ENCODE data around the gene SF1.

Gene SF1

DNA sequence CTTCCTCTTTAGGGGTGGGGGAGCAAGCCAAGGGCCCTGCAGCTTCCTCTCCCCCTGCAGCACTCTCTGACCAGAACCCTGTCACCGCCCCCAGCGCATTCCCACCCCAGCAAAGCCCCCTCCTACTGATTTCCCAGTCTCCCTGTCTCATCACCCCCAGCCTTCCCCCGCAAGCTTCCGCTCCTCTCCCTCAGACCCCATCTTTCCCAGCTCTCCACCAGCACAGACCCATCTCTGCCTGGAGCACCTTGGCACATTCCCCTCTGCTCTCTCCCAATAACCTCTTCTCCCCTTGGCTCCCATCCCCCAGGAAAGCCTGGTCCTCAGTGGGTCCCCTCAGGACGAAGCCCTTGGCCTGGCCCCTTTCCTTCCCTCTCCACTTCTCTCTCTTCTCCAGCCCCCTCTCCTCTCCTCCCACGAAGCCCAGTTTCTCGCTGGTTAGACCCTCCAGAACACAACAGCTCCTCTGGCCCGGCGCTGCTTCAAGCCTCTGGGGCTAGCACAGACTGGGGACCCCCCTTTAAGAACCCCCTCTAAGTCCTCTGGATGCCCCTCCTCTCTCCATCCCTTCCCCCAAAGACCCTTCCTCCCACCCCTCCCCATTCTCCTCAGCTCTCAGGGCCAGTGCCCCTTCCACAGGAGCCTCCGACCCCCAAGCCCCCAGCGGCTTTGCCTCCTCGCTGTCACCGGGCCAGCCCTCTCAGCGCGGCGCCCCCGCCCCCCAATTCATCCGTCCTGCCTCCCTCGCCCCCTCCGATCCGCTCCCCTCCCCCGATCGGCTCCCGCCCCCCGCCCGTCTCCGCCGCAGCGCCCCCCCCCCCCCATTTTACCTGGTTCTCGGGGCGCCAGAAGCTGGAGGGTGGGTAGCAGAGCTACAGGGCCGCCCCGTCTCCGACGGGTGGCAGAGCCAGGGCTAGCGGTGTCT, 55.9 kb downstream of the SF1 start:
- no peak for DNase-seq

DNA sequence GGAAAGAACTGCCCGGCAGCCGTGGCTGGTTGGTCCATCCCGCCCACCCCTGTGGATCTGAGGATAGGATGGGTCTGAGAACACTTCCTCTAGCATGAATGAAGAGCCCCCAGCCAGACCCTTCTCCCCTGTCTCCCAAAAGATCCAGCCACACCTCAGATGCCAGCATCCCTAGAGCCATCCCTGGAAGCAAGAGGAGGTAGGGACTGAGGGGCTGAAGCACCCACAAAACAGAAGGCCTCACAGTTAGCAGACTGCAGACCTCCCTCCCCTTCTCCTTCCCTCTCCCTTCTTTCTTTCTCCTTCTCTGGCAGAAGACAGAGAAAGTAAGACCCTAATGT, 57.0 kb downstream of the SF1 start:
- no peak for DNase-seq

DNA sequence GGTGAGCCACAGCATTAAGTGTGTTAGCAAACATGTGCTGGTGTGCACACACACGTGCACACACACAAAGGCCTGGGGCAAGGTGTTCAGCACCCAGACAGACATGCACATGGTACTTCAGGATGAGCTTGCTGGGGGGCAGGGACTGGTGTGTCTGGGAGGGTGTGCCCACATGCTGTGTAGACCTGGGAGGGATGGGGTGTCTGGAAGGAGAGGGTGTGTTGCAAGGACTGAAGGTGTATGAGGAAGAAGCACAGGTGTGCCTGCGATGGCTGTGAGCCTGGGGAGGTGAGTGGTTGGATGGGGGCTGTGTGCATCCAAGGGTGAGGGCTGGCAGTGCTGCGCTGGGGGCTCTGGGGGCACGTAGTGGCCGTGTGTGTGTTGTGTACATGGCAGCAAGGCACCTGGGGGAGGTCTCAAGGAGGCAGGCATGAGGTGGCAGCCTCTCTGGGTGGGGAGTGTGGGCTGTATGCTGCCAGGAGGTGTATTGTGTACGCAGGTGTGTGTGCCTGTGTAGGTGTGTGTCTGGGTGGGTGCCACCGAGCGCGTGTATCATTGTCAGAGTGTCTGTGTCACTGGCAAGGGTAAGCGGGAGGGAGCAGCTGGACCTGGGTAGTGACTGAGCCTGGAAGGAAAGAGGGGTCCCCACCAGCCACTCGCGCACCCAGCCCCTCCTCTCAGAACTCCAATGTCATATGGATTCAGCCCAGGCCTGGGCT, 57.5 kb downstream of the SF1 start:
- DNase-seq = no peak

DNA sequence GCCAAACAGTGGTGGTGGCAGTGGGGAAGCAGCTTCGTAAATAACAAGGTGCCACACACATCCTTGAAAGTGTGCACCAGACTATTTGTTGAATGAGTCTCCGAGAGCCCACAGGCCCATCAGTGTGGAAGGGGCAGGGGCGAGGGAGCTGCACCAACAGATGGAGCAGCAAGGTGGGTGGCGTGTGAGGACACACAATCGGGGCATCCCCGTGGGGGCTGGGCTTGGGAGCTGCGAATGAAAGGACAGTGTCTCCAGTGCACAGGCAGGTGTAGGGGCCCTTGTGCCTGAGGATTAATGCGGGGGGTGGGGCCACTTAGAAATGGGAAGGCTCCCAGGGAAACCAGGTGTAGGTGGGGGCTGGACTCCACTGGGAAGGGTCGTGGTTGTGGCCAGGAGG, 58.2 kb downstream of the SF1 start:
- DNase-seq = no peak

DNA sequence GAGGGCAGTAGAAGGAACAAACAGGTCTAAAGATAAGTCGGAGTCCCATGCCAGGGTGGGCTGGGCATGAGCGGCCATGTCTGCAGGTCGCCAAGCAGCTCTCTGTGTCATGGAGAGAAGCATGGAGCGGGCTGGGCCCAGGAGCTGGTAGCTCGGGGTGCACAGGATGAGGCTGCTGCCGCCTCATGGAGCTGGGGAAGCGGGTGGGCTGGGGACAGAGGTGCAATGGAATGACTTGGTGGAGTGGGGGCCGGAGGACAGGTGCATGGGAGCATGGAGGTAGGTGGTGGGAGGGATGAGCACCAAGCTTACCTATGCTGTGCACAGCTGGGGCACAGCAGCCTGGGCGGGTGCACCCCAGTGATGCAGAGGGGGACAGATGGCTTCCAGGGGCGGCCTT, 58.9 kb downstream of the SF1 start:
- no peak for DNase-seq

DNA sequence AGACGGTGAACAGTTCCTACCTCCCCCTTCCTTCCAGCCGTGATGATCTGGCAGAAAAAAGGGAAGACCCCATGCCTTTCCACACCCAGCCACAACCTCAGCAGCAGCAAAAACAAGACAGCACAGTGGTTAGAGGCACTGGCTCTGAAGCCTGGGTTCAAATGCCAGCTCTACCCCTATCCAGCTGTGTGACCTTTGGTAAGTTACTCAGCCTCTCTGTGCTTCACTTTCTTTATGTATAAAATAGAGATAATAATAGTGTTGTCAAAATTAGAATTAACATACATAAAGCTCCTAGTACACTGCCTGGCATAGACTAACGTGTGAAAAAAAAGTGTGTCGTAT, 59.6 kb downstream of the SF1 start:
- no peak for DNase-seq

DNA sequence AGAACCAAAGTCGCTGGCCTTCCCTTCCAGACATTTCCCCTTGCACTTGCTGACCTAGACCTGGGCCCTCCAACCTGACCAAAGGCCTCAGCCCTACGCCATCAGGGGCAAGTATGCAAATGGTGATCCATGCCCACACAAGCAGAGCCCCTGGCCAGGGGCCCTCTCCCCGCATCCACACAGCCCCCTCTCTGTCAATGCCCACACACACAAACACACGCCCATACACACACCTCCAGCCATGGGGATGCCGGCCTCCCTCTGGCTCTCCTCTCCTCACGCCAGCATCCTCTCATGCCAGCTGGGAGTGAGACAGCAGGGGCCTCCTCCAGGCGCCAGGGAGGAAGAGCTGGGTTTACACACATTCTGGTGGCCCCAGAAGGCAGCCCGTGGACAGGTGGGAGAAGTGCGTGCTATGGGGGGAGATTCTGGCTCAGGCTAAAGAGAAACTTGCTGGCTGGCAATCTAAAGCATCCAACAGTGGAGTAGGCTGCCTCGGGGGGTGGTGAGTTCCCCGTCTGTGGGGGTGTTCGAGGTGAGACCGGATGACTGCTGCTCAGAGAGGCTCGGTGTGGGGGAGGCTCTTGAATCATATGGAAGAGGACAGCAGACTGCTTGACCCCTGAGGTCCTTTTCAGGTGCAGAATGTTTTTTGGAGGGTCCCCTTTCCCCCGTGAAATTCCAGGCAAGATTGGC, 60.1 kb downstream of the SF1 start:
- DNase-seq = no peak

DNA sequence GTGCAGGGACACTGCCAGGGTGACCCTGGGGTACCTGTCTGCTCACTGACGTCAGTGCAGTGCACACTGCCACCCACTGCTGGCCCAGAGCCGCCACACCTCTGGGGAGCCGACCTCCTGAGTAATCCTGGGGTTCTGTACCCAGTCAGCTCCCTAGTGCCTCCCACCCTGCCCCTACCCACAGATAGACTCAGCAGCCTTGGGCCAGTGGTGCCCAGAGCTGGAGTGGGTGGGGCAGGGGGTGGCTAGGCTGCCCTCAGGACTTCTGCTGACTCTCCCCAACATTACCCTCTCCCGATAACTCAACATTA, 61.1 kb downstream of the SF1 start:
- no peak for DNase-seq

DNA sequence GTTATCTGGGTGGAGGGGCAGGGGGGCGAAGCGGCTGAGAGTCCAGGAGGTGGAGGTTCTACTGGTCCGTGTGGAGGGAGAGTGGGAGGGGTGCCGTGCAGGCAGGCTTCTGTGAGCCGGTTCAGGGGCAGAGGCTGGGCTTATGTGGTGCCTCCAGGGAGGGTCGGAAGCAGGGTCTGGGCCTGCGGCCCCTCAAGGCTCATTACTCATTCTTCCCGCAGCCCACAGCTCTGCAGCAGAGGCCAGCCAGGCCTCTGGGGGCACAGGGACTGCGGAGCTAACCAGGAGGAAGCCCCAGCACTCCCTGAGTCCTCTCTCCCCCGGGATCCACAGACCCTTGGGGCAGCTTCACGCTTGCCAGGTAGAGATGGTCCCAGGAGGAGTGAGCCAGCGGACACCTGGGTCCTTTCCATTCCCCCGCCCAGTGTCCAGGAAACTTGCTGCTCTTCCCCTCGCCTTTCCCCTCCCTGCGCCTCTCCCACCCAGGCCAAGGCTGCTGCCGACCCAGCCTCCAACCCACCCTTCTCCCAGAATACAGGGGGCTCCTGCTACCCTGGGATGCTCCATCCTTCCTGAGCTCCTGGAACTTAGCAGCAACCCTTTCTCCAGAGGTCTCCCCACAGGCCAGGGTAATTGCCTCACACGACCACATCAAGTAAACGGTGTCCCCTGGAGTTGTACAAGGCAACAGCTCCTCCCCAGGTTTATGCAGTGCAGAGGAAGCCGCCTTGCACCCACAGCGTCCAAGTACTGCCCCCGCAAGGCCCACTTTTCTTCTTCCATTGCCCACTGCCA, 61.7 kb downstream of the SF1 start:
- no peak for DNase-seq

DNA sequence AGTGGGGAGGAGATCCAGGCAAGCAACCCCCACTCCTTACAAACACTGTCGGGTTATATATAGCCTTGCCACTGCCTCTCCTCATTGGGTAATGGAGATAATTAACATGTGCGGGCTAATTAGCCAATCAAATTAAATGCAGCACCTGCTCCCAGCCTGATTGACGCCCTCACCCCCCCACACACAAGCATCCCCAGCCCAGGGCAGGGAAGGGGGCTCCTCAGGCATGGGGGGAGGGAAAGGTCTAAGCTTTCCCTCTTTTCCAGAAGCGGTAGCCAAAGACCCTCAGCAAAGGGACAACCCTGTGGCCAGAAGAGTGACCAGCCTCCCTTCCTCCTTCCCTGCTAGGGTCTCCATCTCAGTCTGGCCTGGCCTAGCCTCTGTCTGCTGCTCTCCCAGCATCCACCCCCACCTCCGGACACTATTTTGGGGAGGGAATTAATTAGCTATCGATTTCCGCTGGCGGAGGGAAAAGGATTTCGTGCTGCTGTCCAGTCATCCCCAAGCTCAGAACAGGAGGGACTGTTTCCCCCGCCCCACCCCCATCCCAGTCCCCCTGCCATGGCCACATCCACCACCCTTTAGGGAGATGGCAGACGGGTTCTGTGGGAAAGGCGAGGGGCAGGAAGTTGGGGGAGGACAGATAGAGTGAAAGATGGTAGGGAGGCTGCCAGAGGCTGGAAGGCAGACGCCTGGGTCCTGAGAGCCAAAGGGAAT, 62.4 kb downstream of the SF1 start:
- no peak for DNase-seq

DNA sequence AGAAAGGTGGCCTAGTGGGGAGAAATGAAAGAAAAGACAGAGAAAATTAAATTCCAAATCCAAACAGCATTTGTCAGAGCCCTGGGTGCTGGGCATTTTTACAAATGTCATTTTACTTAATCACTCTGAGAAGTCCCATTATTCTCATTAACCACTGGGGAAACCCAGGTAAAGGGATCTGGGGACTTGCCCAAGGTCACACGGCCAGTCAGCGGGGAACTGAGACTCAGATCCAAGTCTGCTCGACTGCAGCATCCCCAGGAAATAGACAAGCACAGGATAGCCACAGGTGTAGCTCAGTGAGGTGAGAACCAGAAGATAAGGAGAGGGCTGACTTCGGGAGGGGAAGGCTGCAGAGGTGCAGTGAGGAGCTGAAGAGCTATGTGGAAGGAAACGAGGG, 63.2 kb downstream of the SF1 start:
- DNase-seq = no peak

DNA sequence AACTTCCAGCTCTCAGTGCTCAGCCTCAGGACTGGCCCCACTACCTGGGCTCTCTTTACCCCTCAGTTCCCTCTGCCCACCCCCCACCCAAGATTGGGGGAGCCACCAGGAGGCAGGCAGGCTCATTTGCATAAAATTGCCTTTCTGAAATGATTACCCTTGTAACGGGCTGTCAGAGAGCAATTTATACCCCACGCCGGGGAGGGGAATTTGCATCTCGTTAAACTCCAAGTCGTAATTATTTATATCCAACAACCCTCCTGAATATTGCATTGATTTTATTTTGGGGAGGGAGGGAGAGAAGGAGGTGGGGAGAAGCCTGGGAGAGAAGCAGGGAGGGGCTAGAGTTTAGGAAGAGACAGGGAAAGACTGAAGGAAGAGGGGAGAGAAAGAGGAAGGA, 63.7 kb downstream of the SF1 start:
- DNase-seq = no peak

Data from activated CD4-positive, alpha-beta T cell treated with anti-CD3 and anti-CD28 coated beads, Interleukin-2, amount 50 U/mL, for 16 hours (primary cell).